ENCODE measurements around the gene SLC2A5.

GRCh38 chr1:9111357-9111691 is 41.9 kb upstream of the SLC2A5 start:
- TF ChIP-seq POLR2AphosphoS5 (IDR thresholded peaks at IDR 0.05; ENCODE audit: insufficient read depth in 1 of 2, low read depth in 1 of 2) = no peak
- no peak for TF ChIP-seq POLR2A (IDR thresholded peaks at IDR 0.05)
